Measurements from ENCODE around the gene PAK5. TPM values are rescaled to one million over a fixed set of nuclear protein-coding genes. Genes with fewer than 3 reads are reported as not detected.

Gene PAK5
- total RNA-seq, 4 donors from 2014 or later = 0.07 TPM; not detected in 3

DNA sequence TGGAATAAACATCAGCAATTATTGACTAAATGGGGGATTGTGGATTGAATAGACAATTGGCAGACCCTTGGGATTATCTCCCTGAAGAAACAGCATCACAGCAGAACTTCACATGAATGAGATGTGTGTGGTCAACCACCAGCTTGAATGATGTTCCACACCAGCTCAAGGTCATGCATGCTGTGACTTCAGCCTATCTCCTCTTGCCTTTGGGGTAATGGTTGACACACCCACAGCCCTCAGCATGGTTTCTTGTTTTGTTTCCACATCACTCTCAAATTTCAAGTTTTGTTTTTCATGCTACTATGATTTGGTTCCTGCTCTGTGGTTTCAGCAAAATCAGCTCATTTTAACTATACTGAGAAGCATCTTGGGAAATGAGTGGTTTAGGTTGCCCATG, 94.3 kb downstream of the PAK5 start:
- no peaks in the 10 kb centered on the region for H3K36me3 ChIP-seq
- H3K4me3 ChIP-seq = no peak overlapping the region
- no peak overlapping the region for H3K27ac ChIP-seq
- intact Hi-C loops (cut with DNase I; ENCODE audit: low total_unique reads) = no loop called here
- H3K27me3 ChIP-seq = no peaks in the 10 kb centered on the region
- no peak for DNase-seq
- TF ChIP-seq POLR2A (IDR thresholded peaks at IDR 0.05) (no peak), CTCF (IDR thresholded peaks at IDR 0.05) (no peak)
- H3K9me3 ChIP-seq = no peaks in the 10 kb centered on the region
- H3K4me1 ChIP-seq = no peaks in the 10 kb centered on the region

DNA sequence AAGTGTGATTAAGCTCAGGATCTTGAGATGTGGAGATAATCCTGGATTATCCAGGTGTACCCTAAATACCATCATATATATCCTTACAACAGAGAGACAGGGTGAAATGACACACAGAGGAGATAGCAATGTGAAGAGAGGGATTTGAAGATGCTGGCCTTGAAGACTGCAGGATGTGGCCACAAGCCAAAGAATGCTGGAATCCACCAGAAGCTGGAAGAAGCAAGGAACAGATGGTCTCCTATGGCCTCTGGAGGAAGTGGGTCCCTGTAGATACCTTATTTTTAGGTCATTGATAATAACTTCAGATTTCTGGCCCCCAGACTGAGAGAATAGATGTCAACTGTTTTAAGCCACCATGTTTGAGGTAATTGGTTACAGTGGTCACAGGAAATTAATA, 95.0 kb downstream of the PAK5 start:
- H3K9me3 ChIP-seq = no peaks in the 10 kb centered on the region
- intact Hi-C loops (cut with DNase I; ENCODE audit: low total_unique reads) = no loop called here
- no peaks in the 10 kb centered on the region for H3K36me3 ChIP-seq

DNA sequence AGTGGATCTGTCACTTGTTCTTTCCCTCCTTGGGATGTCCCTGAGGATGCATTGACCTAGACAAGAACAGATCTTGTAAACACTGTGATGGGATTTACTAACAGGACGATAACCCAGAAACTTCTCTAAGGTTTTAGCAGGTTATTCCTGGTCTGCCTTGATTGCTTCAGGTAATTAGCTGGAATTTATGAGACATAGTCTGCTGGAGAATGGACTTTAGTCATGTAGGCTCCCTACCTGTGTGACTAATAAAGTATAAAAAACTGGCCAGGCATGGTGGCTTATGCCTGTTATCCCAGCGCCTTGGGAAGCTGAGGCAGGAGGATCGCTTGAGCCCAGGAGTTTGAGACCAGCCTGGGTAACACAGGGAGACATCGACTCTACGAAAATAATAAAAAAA, 96.1 kb downstream of the PAK5 start:
- intact Hi-C loops (cut with DNase I; ENCODE audit: low total_unique reads) = no loop called here
- no peak for TF ChIP-seq CTCF (IDR thresholded peaks at IDR 0.05)
- TF ChIP-seq POLR2A (IDR thresholded peaks at IDR 0.05) = no peak
- Histone ChIP-seq H3K27ac (no peak overlapping the region), H3K4me1 (no peaks in the 10 kb centered on the region), H3K4me3 (no peak overlapping the region), H3K36me3 (no peaks in the 10 kb centered on the region), H3K27me3 (no peaks in the 10 kb centered on the region), H3K9me3 (no peaks in the 10 kb centered on the region)
- DNase-seq = no peak

More for the DNA sequence above, 95.0 kb downstream of the PAK5 start:
- Histone ChIP-seq H3K4me1 (no peaks in the 10 kb centered on the region), H3K4me3 (no peak overlapping the region), H3K27ac (no peak overlapping the region), H3K27me3 (no peaks in the 10 kb centered on the region)
- no peak for TF ChIP-seq CTCF (IDR thresholded peaks at IDR 0.05)
- TF ChIP-seq POLR2A (IDR thresholded peaks at IDR 0.05) = no peak
- no peak for DNase-seq

DNA sequence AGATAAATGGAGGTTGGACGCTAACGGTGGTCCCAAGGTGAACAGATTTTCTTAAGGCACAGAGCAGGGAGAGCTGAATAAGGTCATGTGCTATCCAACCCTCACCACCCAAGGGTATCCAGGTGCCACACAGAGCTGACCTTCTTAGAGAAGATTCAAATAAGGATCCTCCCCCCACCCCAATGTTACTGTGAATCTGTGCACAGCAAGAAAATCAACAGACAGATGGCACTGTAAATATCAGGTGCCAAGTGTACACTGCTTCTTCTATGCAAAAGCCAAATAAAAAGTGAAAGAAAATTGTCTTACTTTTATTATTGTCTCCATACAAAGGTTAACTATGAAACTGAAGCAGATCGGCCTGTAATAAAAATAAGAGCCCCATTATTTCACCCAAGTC, 96.9 kb downstream of the PAK5 start:
- intact Hi-C loops (cut with DNase I; ENCODE audit: low total_unique reads) = no loop called here
- no peak for TF ChIP-seq CTCF (IDR thresholded peaks at IDR 0.05)
- no peak for TF ChIP-seq POLR2A (IDR thresholded peaks at IDR 0.05)
- H3K9me3 ChIP-seq = no peaks in the 10 kb centered on the region
- H3K4me1 ChIP-seq = no peaks in the 10 kb centered on the region
- no peaks in the 10 kb centered on the region for H3K36me3 ChIP-seq
- H3K27me3 ChIP-seq = no peaks in the 10 kb centered on the region
- H3K4me3 ChIP-seq = no peak overlapping the region
- H3K27ac ChIP-seq = no peak overlapping the region
- DNase-seq = no peak

DNA sequence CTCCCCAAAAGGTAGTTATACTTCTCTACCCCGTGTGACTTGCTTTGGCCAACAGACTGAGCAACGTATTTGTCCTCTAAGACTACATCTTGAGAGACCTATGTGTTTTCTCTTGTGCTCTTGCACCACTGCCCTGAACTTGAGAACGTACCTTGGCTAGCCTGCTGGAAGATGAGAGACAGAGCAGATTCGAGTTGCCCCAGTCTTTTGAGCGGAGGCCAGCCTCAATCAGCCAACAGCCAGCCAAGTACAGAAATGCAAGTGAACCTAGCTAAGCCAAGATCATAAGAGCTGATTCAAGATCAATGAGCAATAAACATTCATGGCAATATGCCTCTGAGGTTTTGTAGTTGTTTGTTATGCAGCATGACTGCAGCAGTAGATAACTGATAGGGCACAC, 98.4 kb downstream of the PAK5 start:
- Histone ChIP-seq H3K36me3 (no peaks in the 10 kb centered on the region), H3K27ac (no peak overlapping the region), H3K4me1 (no peaks in the 10 kb centered on the region), H3K9me3 (no peaks in the 10 kb centered on the region), H3K27me3 (no peaks in the 10 kb centered on the region), H3K4me3 (no peak overlapping the region)
- TF ChIP-seq POLR2A (IDR thresholded peaks at IDR 0.05) (no peak), CTCF (IDR thresholded peaks at IDR 0.05) (no peak)
- DNase-seq = no peak
- intact Hi-C loops (cut with DNase I; ENCODE audit: low total_unique reads) = no loop called here

All from uterus (tissue), 4 donors.